ENCODE results near the gene TANGO2.

The TANGO2 gene

GRCh38 chr22:20052309-20053259, 31.7 kb downstream of the TANGO2 start:
- no peak for DNase-seq

- no peak for DNase-seq
These were observed 32.6 kb downstream of the TANGO2 start for GRCh38 chr22:20053407-20054033.

- no peak for DNase-seq
These were observed 33.1 kb downstream of the TANGO2 start for GRCh38 chr22:20054034-20054427.

- no peak for DNase-seq
These were observed 33.6 kb downstream of the TANGO2 start for GRCh38 chr22:20054485-20054884.

- DNase-seq: no peak
These were observed 34.2 kb downstream of the TANGO2 start for GRCh38 chr22:20055144-20055543.

- no peak for DNase-seq
These were observed 34.7 kb downstream of the TANGO2 start for GRCh38 chr22:20055654-20056053.

GRCh38 chr22:20056161-20056560, 35.3 kb downstream of the TANGO2 start:
- DNase-seq: no peak

- DNase-seq: no peak
These were observed 35.9 kb downstream of the TANGO2 start for GRCh38 chr22:20056696-20057386.

GRCh38 chr22:20057596-20058268, 36.8 kb downstream of the TANGO2 start:
- no peak for DNase-seq

GRCh38 chr22:20058989-20059770, 38.3 kb downstream of the TANGO2 start:
- no peak for DNase-seq

GRCh38 chr22:20060700-20061480, 40.0 kb downstream of the TANGO2 start:
- no peak for DNase-seq

- no peak for DNase-seq
These were observed 40.6 kb downstream of the TANGO2 start for GRCh38 chr22:20061481-20061861.

GRCh38 chr22:20062043-20062765, 41.3 kb downstream of the TANGO2 start:
- DNase-seq: no peak

GRCh38 chr22:20062766-20063083, 41.8 kb downstream of the TANGO2 start:
- DNase-seq: no peak

- no peak for DNase-seq
These were observed 42.6 kb downstream of the TANGO2 start for GRCh38 chr22:20063271-20064139.

- DNase-seq: no peak
These were observed 43.2 kb downstream of the TANGO2 start for GRCh38 chr22:20064140-20064480.

- no peak for DNase-seq
These were observed 43.8 kb downstream of the TANGO2 start for GRCh38 chr22:20064545-20065262.

GRCh38 chr22:20065896-20066616, 45.1 kb downstream of the TANGO2 start:
- DNase-seq: no peak

Measured in 8988T (cell line).